ENCODE results near the gene CCDC63.
"Not testable (repeated sequence)": the region's sequence is repeated elsewhere in the genome, so short reads cannot be mapped to it uniquely, and the experiment has no call there.

The CCDC63 gene

DNA sequence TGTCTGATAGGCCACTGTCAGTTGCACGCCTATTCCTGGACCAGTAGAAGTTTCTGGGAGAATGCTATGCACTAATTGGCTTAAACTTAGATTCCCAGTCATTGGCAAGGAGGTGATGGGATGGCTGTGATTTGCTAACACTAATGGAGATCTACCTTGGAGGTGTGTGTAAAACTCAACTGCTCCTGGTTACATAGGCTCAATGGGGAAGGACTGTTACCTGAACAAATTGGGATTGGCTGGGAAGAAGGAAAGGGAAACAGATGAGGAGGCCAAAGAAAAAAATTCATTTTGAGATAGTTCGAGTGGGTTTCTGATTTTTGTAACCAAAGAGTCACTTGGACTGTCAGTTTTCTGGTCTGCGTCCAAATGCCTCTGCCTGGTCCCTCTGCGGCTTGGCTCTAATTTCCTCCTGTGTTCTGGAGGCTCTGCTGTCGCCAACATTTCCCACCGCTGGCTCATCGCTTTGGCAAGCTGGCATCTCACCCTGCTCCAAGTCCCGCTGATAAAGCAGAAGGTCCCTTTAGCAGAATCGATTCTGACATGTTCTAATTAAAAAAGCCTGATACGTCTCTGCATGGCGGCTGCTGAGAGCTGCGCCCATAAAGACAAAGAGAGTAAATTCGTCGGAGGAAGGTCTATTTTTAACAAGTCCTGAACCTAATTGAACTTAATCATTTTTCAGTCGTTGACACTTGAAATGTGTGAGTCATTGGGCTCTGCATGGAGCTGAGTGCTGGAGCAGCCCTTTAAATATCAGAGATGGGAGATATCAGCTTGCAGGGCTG, 2.0 kb upstream of the CCDC63 start:
- DNase-seq: no peak

DNA sequence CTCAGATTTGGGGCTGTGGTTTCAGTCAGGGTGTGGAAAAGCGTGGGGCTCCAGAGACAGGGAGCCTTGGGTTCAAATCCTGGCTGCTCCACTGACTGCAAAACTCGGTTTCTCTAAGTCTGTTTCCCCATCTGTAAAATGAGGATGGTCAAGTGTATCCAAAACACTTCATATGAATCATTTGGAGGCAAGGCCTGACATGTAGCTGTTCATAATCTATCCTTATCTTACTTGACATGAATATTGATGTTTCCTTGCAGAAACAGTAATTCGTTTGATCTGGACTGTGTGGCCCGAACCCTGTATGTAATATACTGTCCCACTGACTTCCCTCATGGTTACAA, 1.5 kb upstream of the CCDC63 start:
- DNase-seq: no peak

DNA sequence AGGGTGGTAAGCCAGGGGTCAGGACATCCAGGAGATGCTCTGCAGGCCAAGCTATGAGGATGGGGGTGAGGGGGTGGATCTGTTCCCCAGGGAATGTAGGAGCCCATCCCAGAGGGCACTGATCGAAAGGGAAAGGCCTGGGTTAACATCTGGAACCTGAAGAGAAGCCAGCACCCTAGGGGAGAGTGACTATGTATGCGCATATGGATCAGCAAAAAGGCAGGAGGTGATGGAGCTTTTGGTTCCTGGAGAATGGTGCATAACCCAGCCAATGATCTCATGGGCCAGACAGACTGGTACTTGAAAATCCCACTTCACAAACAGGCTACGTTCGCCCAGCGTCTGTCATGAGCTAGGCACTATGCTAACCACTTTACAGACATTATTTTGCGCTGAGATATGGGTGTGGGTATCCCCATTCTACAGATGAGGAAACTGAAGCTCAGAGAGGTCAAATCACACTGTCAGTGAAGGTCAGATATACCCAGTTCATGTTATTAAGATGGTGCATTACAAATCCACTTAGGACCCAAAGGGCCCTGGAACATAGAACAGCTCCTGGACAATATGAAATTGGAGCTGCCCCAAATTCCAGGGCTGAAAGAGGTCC, 1.6 kb downstream of the CCDC63 start:
- DNase-seq: no peak

DNA sequence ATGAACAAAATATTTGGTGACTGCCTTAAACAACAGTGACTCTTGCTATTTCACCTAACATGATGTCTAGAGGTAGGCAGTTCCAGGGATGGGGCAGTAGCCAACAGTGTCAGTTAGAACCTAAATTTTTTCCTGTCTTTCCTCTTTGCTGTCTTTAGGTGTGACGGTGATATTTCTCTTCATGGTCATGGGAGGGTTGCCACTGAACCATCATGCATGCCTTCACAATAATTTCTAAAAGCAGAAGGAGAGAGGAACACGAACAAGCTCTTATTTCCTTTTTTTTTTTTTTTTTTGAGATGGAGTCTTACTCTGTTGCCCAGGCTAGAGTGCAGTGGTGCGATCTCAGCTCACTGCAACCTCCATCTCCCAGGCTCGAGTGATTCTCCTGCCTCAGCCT, 2.4 kb downstream of the CCDC63 start:
- peak in 3 of 4 experiments; percentile 27 to 65 (median 49) for DNase-seq

DNA sequence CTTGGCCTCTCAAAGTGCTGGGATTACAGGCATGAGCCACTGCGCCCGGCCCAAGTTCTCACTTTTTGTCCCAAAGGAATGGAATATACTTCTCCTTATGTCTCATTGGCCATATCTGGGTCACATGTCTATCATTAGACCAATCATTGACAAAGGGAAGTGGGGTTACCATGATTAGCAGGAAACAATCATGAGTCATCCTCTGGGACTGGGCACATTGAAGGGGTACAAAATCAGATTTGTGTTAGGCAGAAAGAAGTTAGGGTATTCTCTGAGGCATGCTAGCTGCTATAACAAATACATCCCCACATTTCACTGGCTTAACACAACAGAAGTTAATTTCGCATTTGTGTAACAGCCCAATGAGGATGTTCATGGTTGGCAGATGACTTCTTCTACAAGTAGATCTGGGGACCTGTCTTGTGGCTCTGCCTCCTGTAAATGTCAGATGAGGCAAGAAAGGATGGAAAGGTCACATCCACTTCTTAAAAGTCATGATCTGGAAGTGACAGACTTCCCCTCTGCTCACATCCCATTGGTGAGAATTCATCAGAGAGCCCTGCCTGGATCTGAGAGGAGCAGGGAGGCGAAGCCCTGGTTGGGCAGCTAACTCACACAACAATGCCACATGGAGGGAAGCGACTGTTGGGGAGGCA, 3.1 kb downstream of the CCDC63 start:
- DNase-seq: peak; percentile 43 to 82 (median 64)

DNA sequence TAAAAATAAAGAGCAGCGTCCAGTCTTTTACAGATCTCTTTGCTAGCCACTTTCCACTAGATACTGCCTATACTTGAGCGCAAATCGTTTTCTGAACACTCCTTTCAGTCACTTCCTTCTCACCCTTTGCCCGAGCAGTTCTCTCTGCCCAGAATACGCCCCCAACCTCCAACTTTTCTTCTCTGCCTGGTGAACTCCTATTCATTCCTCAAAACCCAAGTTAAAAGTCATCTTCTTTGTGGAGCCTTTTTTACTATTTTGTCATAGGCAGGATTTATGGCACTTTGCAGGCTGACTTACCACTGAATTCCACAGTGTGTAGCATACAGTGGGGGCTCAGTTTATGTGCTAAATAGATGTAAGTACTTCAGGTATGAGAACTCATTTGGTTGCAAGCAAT, 4.0 kb downstream of the CCDC63 start:
- DNase-seq: no peak

DNA sequence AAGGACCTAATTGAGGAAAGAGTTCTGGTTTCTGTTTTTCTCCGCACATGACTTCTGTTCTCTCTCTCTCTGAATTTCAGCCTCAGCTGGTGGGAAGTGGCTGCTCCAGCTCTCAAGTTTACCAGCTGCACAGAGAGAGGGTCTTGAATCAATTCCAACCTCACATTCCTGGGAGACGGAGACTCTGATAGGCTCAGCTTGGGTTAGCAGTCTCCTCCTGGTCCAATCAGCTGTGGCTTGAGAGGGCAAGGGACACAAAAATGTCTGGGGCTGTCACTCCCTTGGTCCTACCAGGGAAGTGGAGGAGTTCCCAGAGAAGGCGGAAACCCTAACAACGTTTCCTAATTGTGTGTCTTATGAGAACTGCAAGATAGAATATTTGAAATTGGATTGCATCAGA, 7.0 kb downstream of the CCDC63 start:
- peak; percentile 38 to 65 (median 62) for DNase-seq

DNA sequence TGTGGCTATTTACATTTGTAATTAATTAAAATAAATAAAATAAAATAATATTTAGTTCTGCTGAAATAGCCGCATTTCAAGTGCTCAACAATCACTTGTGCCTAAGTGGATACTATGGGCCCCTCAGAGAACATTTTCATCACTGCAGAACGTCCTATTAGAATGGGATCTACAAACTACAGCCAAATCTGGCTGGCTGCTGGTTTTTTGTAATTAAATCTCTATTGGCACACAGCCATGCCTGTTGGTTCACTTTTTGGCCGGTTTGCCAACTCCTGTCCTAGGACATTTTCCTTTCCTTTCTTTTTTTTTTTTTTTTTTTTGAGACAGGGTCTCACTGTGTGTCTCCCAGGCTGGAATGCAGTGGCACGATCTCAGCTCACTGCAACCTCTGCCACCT, 9.8 kb downstream of the CCDC63 start:
- no peak for DNase-seq

DNA sequence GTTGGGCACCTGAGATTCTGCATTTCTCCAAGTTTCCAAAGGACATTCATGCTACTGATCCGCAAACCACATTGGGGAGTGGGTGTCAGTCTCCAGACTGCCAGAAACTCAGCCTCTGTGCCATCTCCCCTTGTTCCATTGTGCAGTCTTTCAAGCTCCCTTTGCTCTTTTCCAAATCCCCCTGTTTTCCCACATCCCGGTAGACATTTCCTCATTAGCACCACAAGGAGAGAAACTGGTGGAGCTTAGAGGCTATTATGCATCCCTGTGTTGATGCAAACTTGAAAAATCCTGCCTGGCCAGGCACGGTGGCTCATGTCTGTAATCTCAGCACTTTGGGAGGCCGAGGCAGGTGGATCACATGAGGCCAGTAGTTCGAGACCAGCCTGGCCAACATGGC, 10.7 kb downstream of the CCDC63 start:
- DNase-seq: no peak

DNA sequence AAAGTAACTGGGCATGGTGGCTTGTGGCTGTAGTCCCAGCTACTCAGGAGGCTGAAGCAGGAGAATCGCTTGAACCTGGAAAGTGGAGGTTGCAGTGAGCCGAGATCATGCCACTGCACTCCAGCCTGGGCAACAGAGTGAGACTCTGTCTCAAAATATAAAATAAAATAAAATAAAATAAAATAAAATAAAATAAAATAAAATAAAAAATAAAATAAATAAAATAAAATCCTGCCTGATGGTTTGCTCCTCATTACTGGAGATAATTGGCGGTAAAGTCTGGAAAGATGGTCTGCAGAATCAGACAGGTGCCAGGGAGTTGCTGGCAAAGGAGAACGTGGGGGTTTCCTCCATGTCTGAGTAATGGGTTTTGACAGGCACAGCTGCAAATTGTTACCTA, 11.2 kb downstream of the CCDC63 start:
- DNase-seq: not testable (repeated sequence)

DNA sequence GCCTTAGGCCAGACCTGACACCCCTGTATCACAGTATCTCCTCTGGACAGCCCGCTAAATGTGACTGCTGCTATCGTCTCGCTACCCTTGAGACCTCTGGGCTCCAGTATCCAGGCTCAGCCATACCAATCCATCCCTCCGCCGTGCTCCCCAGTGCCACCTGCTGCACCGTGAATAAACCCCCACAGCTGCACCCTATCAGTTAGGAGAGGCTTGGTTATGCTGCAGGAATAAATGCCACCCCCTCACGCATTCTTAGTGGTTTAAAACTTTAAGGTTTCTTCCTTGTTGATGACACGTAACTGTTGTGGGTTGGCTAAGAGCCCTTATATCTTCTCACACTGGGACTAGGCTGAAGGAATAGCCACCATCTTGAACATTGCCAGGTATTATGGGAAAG, 12.1 kb downstream of the CCDC63 start:
- DNase-seq: no peak

DNA sequence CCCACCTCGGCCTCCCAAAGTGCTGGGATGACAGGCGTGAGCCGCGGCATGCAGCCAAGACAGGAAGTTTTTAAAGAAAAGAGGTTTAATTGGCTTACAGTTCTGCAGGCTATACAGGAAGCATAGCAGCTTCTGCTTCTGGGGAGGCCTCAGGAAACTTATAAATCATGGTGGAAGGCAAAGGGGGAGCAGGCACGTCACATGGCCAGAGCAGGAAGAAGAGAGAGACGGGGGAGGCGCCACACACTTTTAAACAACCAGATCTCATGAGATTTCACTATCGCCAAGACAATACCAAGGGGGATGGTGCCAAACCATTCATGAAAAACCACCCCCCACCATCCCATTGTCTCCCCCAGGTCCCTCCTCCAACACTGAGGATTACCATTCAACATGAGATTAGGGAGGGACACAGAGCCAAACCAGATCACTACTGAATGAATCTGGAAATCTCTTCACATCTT, 14.1 kb downstream of the CCDC63 start:
- peak; percentile 35 to 59 (median 52) for DNase-seq

DNA sequence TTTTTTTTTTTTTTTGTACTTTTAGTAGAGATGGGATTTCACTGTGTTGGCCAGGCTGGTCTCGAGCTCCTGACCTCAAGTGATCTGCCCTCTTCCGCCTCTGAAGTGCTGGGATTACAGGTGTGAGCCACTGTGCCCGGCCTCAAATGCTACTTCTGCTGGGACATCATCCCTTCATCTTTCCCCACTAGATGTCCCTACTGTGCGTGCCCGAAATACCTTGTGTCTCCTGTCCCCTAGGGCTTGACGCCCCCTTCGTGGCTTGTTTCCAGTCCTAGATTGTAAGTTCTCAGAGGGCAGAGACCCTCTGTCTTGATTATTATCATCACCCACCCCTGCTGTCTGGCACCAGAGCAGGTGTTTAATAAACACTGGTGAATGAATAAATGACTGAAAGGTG, 14.9 kb downstream of the CCDC63 start:
- DNase-seq: no peak

DNA sequence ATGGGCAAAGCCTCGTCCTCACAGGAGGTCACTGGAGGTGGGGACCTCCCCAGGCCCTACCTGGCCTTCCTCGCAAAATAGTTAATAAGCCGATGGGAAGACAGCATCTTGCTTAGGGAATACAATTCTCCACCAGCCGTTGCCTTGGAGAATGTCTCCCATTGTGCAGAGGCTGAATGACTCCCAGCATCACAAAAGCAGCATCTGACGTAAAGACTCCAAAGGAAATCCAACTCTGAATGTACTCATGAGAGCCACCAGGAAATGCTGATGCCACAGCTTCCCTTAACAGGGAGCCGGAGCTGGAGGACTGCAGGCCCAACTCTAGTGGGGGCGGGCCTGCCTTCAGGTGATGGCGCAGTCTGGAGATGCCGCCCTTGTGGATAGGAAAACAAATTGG, 15.5 kb downstream of the CCDC63 start:
- DNase-seq: no peak

DNA sequence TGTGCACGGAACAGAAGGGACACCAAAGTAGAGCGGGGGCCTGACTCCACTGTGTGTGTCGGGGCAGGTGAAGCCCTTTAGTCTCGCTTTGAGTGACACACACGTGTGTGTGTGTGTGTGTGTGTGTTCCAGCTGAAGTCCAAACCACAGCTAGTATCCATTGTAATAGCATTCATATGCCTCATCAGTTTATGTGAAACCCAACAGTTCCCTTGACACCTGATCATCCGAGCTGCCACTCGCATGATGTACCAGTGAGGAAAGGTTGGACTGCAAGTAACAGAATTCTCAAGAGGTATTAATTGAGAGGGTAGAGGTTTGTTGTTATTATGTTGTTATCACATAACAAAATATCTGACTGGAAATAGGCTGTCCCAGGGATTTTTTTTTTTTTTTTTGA, 16.4 kb downstream of the CCDC63 start:
- DNase-seq: no peak

DNA sequence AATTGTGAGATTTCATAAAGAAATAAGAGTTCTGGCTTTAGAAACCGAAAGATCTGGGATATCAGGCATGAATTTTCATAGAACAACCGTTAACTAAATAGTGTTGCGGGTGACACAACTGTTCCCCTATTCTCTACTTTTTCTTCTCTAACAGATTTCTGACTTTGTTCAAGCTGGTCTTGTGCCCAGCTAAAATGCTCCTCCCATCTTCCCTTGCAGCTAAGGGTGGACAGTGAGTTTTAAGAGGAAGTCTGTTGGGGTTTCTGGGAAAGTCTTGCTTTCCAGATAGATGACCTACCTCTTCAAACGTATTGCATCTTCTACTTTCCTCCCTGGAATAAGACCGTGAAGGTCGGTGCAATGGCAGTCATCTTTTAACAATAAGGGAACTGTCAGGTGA, 18.7 kb downstream of the CCDC63 start:
- peak; percentile 28 to 63 (median 52) for DNase-seq

DNA sequence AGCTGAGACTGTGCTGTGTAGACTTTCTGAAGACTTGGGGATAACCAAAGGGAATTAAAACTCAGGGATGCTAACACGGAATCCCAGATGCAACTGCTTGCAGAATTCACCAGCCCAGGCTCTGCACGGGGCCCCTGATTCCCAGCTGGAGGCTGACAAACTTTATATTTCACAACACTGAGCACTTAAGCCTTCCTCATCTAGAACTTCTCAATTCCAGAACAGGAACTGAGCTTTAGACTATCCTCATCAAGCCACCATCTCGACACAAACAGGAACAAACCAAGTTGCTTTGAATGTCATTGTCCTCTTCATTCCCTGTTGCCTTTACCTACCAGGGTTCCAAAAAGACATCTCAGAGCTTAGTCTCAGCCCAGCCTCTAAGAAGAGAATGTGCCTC, 22.2 kb downstream of the CCDC63 start:
- DNase-seq: peak; percentile 75 to 94 (median 86)

DNA sequence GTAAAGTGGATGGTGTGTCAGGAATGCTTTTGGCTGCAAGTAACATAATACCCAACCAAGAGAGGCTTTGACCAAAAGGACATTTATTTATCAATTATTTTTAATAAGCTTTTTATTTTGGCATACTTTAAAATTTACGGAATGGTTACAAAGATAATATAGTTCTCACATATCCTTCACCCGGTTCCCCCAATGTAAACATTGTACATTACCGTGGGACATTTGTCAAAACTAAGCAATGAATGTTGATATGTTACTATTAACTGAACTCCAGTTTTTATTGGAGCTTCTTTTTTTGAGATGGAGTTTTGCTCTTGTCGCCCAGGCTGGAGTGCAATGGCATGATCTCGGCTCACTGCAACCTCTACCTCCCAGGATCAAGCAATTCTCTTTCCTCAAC, 23.0 kb downstream of the CCDC63 start:
- DNase-seq: no peak

DNA sequence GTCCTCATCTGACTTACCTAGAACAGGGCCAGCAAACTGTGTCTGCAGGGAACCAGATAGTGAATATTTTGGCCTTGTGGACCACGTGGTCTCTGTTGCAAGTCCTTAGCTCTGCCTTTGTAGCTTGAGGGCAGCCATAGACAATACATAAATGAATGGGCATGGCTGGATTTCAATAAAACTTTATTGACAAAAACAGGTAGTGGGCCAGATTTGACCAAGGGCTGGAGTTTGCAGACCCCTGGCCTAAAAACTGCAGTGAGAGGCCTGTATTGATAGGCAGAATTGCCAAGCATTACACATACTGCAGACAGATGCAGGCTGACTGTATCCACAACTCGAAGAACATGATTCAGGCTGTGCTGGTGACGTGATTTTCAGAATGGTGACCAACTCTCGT, 25.3 kb downstream of the CCDC63 start:
- DNase-seq: no peak

DNA sequence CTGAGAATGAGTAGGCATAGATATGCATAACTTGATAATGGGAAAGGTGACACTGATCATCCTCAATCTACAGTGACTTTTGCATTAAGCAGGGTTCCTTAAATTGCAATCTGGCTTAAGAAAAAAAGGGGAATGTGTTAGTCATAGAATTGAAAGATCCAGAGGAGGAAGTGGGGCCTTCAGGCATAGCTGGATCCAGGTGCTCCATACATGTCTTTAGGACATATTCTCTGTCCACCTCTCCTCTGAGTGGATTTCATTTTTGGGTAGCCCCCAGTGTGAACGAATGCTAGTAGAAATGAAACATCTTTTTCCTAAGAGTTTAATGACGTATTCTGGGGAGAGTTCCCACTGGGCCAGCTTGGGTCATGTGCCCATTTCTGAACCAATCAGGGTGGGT, 27.6 kb downstream of the CCDC63 start:
- DNase-seq: no peak

DNA sequence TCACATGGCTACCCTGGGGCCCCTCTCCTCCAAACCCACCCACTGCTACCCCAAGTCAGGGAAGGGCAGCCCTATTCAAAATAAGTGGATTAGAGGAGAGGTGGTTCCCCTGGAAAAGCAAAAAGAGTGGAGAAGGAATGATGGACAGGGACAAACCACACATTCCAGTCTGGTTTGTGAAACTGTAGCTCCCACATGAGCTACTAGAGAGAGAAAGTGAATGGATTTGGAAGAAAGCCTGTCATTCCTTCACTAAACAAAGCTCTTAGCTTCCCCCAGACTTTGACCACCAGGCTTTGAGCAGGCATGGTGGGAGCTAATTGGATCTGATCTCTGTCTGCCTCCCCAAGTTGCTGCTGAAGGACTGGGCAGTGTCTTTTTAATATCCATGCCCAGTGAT, 28.0 kb downstream of the CCDC63 start:
- DNase-seq: no peak

DNA sequence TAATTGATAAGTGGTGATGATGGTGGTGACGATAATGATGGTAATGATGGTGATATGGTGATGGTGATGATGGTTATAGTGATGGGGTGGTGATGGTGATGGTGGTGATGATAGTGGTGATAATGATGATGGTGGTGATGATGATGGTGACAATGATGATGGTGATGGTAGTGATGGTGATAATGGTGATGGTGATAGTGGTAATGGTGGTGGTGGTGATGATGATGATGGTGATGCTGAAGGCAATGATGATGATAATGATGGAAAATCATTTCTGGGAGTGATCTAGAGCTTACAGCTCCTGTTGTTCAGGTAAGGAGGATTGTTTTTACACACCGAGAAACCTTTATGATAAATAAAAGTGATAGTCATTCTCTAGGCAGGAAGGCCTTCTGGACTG, 33.9 kb downstream of the CCDC63 start:
- DNase-seq: no peak

DNA sequence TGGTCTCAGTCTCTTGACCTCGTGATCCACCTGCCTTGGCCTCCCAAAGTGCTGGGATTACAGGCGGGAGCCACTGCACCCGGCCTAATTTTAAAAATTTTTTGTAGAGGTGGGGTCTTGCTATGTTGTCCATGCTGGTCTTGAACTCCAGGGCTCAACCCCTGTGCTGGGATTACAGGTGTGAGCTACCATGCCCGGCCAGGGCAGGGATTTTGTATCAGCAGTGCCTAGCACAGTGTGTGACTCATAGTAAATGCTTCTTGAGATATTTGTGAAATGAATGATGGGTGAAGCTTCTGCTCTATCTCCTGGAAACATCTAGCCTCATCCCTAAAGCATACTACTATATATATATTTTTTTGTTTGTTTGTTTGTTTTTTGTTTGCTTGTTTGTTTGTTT, 36.5 kb downstream of the CCDC63 start:
- DNase-seq: no peak

All from suppressor macrophage (primary cell).